GM13976 (cell line): ENCODE data around the gene ANO9.

Source experiments
- DNase-seq: peaks from one replicate; pipeline ENCODE4 v3.0.0; 2012; ENCODE audit warnings: low spot score
- in situ Hi-C: fragments of 300-500 bp; cut with MboI; formaldehyde crosslinking; loops from one replicate; pipeline ENCODE4 v1.12.0; 2022; ENCODE audit warnings: low sequenced_read_pairs, mixed read lengths, inconsistent platforms; ENCODE audit not compliant: unreplicated experiment
- TF ChIP-seq, protein P1 (sequence below): IDR thresholded peaks from 2 replicates; pipeline ENCODE4 v1.5.1; 2012; ENCODE audit warnings: borderline replicate concordance, mild to moderate bottlenecking; ENCODE audit not compliant: insufficient read depth; ENCODE audit errors: extremely low read depth, missing control alignments, control extremely low read depth

Gene ANO9

DNA sequence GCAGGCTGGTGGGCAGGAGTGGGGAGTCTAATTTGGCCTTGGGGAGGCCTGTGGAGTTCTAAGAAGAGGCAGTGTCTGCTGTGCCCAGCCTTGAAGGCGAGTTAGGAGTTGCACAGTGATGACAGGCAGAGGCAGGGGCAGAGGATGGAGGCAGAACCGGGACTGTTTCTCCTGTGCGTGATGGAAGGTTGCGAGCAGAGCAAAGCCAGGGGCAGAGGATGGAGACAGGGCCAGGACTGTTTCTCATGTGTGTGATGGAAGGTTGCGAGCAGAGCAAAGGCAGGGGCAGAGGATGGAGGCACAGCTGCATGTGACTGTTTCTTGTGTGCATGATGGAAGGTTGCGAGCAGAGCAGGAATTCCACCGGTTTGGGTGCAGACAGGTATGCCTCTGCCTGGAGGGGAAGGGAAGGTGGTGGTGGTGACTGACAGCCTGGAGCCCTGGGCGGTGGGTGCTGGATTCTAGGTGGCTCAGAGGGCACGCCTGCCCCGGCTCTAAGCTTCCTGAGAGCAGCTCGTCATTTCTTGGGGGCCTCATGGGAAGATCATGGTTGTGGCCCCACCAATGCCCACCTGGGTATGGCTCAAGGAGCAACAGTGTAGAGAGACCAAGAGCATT lies 63.8 kb downstream of the ANO9 start:
- in situ Hi-C loops, result no loop called here
- DNase-seq, result no peak
- TF ChIP-seq, protein P1, sequence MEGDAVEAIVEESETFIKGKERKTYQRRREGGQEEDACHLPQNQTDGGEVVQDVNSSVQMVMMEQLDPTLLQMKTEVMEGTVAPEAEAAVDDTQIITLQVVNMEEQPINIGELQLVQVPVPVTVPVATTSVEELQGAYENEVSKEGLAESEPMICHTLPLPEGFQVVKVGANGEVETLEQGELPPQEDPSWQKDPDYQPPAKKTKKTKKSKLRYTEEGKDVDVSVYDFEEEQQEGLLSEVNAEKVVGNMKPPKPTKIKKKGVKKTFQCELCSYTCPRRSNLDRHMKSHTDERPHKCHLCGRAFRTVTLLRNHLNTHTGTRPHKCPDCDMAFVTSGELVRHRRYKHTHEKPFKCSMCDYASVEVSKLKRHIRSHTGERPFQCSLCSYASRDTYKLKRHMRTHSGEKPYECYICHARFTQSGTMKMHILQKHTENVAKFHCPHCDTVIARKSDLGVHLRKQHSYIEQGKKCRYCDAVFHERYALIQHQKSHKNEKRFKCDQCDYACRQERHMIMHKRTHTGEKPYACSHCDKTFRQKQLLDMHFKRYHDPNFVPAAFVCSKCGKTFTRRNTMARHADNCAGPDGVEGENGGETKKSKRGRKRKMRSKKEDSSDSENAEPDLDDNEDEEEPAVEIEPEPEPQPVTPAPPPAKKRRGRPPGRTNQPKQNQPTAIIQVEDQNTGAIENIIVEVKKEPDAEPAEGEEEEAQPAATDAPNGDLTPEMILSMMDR, result no peak

DNA sequence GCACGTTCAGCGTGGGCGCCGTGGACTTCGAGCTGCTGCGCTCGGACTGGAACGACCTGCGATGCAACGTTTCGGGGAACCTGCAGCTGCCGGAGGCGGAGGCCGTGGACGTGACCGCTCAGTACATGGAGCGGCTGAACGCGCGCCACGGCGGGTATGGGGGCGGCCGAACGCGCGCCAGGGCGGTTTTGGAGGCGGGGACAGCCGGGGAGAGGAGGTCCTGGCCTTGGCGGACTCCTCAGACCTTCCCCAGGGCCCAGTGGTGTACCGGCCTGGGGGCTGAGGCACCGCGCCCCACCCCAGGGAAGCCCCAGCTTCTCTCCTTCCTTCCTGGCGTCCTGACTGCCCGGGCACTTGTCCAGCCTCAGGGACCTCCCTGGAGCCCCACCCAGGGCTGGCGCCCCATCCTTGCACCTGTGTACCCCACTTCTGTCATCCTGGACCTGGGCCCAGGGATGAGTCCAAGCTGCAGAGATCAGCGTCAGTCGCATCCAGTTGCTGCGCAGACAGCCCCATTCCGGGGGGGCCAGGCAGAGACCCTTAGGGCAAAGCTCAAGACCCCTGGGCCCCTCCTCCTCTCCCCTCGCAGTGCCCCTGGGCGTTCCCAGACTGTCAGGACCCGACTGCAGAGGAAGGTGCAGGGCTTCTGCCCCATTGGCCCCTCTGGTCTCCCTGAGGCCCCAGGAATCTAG lies 64.5 kb downstream of the ANO9 start:
- TF ChIP-seq, protein P1, result no peak
- in situ Hi-C loops, result no loop called here
- DNase-seq, result no peak

DNA sequence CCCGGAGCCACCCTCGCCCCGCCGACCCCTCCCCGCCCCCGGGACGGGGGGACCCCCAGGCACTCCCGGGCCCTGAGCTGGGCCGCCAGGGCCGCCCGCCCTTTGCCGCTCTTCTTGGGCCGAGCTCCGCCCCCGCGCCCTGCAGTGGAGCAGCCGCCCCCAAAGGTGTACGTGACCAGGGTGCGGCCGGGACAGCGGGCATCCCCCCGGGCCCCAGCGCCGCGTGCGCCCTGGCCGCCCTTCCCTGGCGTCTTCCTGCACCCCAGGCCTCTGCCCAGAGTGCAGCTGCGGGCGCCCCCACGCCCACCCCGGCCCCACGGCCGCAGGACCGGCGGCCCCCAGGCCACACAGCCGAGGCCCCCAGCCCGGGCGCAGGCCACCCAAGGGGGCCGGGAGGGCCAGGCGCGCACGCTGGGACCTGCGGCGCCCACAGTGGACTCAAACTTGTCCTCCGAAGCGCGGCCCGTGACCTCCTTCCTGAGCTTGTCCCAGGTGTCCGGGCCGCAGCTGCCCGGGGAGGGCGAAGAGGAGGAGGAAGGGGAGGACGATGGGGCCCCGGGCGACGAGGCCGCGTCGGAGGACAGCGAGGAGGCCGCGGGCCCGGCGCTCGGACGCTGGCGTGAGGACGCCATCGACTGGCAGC lies 65.2 kb downstream of the ANO9 start:
- TF ChIP-seq, protein P1, result no peak
- DNase-seq, result no peak
- in situ Hi-C loops, result no loop called here

DNA sequence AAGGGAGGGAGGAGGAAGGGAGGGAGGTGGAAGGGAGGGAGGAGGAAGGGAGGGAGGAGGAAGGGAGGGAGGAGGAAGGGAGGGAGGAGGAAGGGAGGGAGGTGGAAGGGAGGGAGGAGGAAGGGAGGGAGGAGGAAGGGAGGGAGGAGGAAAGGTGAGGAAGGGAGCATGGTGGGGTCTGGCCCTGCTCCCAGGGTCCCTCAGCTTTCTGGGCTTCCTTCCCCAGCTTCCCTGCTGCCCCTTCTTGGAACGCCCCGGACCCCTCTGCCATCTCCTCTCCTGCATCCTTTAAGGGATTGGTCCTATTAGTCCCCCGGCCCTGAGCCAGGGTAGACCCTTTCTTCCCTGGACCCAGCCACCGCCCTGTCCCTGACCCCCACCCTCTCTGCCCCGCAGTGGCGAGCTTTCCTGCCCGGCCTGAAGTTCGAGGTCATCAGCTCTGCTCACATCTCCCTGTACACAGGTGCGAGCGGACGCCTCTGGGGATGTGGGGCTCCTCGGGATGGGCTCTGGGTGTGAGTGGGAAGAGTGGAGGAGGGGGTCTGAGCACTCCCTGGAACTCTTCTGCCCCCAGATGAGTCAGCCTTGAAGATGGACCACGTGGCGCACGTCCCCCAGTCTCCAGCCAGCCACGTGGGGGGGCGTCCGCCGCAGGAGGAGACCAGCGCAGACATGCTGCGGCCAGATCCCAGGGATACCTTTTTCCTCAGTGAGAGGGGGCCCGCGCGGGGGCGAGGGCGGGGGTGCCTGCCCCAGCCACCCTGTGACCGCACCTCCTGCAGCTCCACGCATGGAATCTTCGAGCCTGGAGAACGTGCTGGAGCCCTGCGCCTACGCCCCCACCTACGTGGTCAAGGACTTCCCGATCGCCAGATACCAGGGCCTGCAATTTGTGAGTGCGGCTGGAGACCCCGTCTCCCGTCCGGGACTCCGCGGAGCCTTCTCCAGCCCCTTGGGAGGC lies 66.5 kb downstream of the ANO9 start:
- no peak for DNase-seq
- TF ChIP-seq, protein P1, result no peak
- in situ Hi-C loops, result no loop called here

DNA sequence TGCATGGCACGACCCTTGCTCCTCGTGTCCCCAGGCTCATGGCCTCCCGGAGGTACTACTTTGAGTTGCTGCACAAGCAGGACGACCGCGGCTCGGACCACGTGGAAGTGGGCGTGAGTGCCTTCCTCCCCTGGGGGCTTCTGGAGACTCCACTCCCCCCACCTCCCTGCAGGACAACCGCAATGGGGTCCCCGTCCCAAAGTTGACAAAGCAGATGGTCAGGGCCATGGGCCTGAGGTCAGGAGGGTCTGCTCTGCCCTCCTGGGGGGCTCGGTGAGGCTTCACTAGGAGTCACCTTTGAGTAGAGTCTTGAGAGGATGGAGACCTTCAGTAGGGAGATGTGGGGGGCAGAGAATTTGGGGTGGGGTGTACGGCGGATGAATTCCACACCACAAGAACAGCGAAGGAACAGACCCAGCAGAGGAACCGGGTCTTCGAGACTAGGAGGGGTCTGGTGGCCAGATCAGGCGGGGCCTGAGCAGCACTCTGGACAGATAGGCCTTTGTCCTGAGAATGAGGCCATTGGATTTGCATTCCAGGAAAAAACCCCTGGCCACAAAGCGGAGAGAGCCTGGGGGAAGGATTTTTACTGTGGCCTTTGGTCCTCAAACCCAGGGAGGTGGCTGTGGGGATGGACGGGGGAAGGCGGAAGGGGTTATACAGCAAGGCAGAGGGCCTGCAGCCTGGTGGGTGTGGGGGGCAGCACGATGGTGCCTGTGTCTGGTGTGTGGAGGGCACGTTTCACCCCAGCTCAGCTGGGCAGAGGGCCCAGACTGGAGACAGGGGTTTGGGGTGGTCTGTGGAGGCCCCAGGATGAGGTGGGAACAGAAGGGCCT lies 67.9 kb downstream of the ANO9 start:
- TF ChIP-seq, protein P1, result no peak
- DNase-seq, result no peak

More for the DNA sequence above, 67.9 kb downstream of the ANO9 start:
- in situ Hi-C loops, result no loop called here
